Loucy (cell line): Measurements from ENCODE around the gene GRID2IP.

Experiments used
- H2AFZ ChIP-seq: fragments of 200-600 bp; sonication (generic); 2 replicates; pipeline ENCODE4 v1.6.0; 2016; ENCODE audit warnings: antibody characterized with exemption, mild to moderate bottlenecking, low read length, moderate library complexity
- H3F3A ChIP-seq: fragments of 200-600 bp; 2 replicates; pipeline ENCODE4 v1.6.0; 2016; ENCODE audit warnings: antibody characterized with exemption, low read depth, mild to moderate bottlenecking
- H3K27me3 ChIP-seq: fragments of 200-600 bp; sonication (generic); 2 replicates; pipeline ENCODE4 v1.6.1; 2014; ENCODE audit warnings: low read length, mild to moderate bottlenecking; ENCODE audit not compliant: insufficient read depth, poor library complexity, severe bottlenecking
- H3K36me3 ChIP-seq: fragments of 200-600 bp; sonication (generic); 2 replicates; pipeline ENCODE4 v1.6.1; 2016; ENCODE audit warnings: low read length; ENCODE audit not compliant: insufficient read depth
- H3K4me1 ChIP-seq: fragments of 200-600 bp; sonication (generic); 2 replicates; pipeline ENCODE4 v1.5.1; 2014; ENCODE audit warnings: low read length, mild to moderate bottlenecking; ENCODE audit not compliant: insufficient read depth, poor library complexity, severe bottlenecking
- H3K4me2 ChIP-seq: fragments of 200-600 bp; sonication (generic); 2 replicates; pipeline ENCODE4 v1.6.0; 2014; ENCODE audit warnings: antibody characterized with exemption, low read length, low read depth, mild to moderate bottlenecking; ENCODE audit not compliant: poor library complexity, severe bottlenecking
- H3K4me3 ChIP-seq: fragments of 200-600 bp; sonication (generic); 2 replicates; pipeline ENCODE4 v1.5.1; 2014; ENCODE audit warnings: low read length, mild to moderate bottlenecking, mixed read lengths; ENCODE audit not compliant: poor library complexity, severe bottlenecking
- H3K79me2 ChIP-seq: fragments of 200-600 bp; sonication (generic); 2 replicates; pipeline ENCODE4 v1.6.1; 2014; ENCODE audit warnings: low read length; ENCODE audit not compliant: insufficient read depth
- H3K9ac ChIP-seq: fragments of 200-600 bp; sonication (generic); 2 replicates; pipeline ENCODE4 v1.6.0; 2014; ENCODE audit warnings: mild to moderate bottlenecking, low read depth, low read length, moderate library complexity; ENCODE audit not compliant: poor library complexity, severe bottlenecking
- H3K9me2 ChIP-seq: fragments of 200-600 bp; sonication (generic); replicated peaks from 2 replicates; pipeline ENCODE4 v1.6.1; 2016; ENCODE audit warnings: low read depth, low read length, mixed read lengths
- H3K9me3 ChIP-seq: fragments of 200-600 bp; sonication (generic); 2 replicates; pipeline ENCODE4 v1.6.1; 2014; ENCODE audit warnings: mild to moderate bottlenecking, antibody characterized with exemption, low read length, low read depth; ENCODE audit not compliant: insufficient read depth
- H4K20me1 ChIP-seq: fragments of 200-600 bp; sonication (generic); 2 replicates; pipeline ENCODE4 v1.6.0; 2014; ENCODE audit warnings: antibody characterized with exemption, low read length, mild to moderate bottlenecking; ENCODE audit not compliant: insufficient read depth, poor library complexity, severe bottlenecking
- CTCF ChIP-seq: fragments of 200-600 bp; sonication (generic); conservative IDR thresholded peaks from 2 replicates; pipeline ENCODE4 v1.5.1; 2014; ENCODE audit warnings: mild to moderate bottlenecking, antibody characterized with exemption, low read length
- EZH2phosphoT487 ChIP-seq: fragments of 200-600 bp; IDR thresholded peaks from 2 replicates; pipeline ENCODE4 v1.6.1; 2018; ENCODE audit warnings: antibody characterized with exemption, mild to moderate bottlenecking, moderate library complexity, borderline replicate concordance

Gene GRID2IP

GRCh38 chr7:6529643-6530042 is 21.6 kb downstream of the GRID2IP start:
- H3K9me2 ChIP-seq: no peaks in the 10 kb centered on the region
- H3K9ac ChIP-seq: no peak overlapping the region
- peaks cover 9% of the 10 kb centered on the region for H3K27me3 ChIP-seq
- H4K20me1 ChIP-seq: no peaks in the 10 kb centered on the region
- no peaks in the 10 kb centered on the region for H3K9me3 ChIP-seq
- H2AFZ ChIP-seq: no peak overlapping the region
- no peaks in the 10 kb centered on the region for H3F3A ChIP-seq
- peaks cover 5% of the 10 kb centered on the region for H3K4me1 ChIP-seq
- H3K4me3 ChIP-seq: no peak overlapping the region
- H3K36me3 ChIP-seq: no peaks in the 10 kb centered on the region
- TF ChIP-seq EZH2phosphoT487: no peak
- TF ChIP-seq CTCF: no peak
- H3K4me2 ChIP-seq: no peak overlapping the region
- H3K79me2 ChIP-seq: no peaks in the 10 kb centered on the region

- TF ChIP-seq CTCF: no peak
- no peak overlapping the region for H3K4me2 ChIP-seq
- no peaks in the 10 kb centered on the region for H3K9me2 ChIP-seq
- peaks cover 9% of the 10 kb centered on the region for H3K27me3 ChIP-seq
- no peak overlapping the region for H3K4me3 ChIP-seq
- no peak overlapping the region for H2AFZ ChIP-seq
- H3K79me2 ChIP-seq: no peaks in the 10 kb centered on the region
- no peaks in the 10 kb centered on the region for H3K36me3 ChIP-seq
- no peak overlapping the region for H3K9ac ChIP-seq
- H3K9me3 ChIP-seq: no peaks in the 10 kb centered on the region
- H4K20me1 ChIP-seq: no peaks in the 10 kb centered on the region
- peaks cover 5% of the 10 kb centered on the region for H3K4me1 ChIP-seq
- H3F3A ChIP-seq: no peaks in the 10 kb centered on the region
These were observed 22.7 kb downstream of the GRID2IP start for GRCh38 chr7:6528401-6529130.

- H3F3A ChIP-seq: no peaks in the 10 kb centered on the region
- no peaks in the 10 kb centered on the region for H3K36me3 ChIP-seq
- no peaks in the 10 kb centered on the region for H3K79me2 ChIP-seq
- H3K9me2 ChIP-seq: no peaks in the 10 kb centered on the region
- H3K4me3 ChIP-seq: no peak overlapping the region
- no peaks in the 10 kb centered on the region for H4K20me1 ChIP-seq
- peaks cover 5% of the 10 kb centered on the region for H3K4me1 ChIP-seq
- H3K9ac ChIP-seq: no peak overlapping the region
- TF ChIP-seq CTCF (no peak), EZH2phosphoT487 (no peak)
- no peak overlapping the region for H3K4me2 ChIP-seq
- H3K27me3 ChIP-seq: peaks cover 9% of the 10 kb centered on the region
- no peaks in the 10 kb centered on the region for H3K9me3 ChIP-seq
- no peak overlapping the region for H2AFZ ChIP-seq
These were observed 24.3 kb downstream of the GRID2IP start for GRCh38 chr7:6526997-6527378.
